GM18505 (cell line): ENCODE results near the gene GDPD1.

ENCODE experiments used
- ATAC-seq: cut with Tn5 transposase; IDR thresholded peaks from one replicate; pipeline ENCODE4 v1.9.1; 2021; ENCODE audit not compliant: unreplicated experiment
- POLR2A ChIP-seq: IDR thresholded peaks from 4 replicates; pipeline ENCODE4 v1.6.1; 2011; ENCODE audit warnings: borderline replicate concordance; ENCODE audit not compliant: insufficient read depth, insufficient read length; ENCODE audit errors: extremely low read depth

Gene GDPD1

GRCh38 chr17:59315866-59316265 is 95.6 kb downstream of the GDPD1 start:
- TF ChIP-seq POLR2A: no peak

More at GRCh38 chr17:59315866-59316265, 95.6 kb downstream of the GDPD1 start:
- no peak for ATAC-seq
